ENCODE data around the gene DLGAP4.

DNA sequence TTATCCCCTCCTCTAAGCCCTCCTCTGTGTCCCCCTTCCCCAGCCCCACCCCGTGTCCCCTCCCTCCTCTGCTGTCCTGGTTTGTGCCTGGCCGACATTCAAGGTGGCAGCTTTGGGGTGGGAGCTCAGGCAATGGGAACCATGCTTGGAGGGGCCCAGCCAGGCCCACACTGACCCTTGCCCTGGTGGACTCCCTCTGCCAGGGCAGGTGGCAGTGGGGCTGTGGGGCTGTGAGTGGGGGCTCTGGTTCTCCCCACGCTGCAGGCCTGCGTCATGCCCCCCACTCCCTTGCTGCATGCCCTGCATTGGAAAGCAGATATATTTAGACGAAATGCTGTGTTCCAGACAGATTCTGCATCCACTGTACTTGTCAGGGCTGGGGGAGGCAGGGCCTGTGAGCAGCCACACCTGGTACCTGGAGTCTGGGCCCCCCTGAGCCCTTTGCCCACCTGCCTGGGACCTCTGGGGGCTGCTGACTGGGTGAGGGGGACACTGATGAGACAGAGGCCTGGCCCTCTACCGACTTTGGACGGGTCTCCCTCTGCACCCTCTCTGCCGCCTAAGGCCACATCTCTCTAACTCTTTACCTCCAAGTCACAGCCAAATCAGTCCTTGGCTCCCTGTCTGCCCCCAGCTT lies 14.2 kb downstream of the DLGAP4 start:
- TF ChIP-seq, protein P1, sequence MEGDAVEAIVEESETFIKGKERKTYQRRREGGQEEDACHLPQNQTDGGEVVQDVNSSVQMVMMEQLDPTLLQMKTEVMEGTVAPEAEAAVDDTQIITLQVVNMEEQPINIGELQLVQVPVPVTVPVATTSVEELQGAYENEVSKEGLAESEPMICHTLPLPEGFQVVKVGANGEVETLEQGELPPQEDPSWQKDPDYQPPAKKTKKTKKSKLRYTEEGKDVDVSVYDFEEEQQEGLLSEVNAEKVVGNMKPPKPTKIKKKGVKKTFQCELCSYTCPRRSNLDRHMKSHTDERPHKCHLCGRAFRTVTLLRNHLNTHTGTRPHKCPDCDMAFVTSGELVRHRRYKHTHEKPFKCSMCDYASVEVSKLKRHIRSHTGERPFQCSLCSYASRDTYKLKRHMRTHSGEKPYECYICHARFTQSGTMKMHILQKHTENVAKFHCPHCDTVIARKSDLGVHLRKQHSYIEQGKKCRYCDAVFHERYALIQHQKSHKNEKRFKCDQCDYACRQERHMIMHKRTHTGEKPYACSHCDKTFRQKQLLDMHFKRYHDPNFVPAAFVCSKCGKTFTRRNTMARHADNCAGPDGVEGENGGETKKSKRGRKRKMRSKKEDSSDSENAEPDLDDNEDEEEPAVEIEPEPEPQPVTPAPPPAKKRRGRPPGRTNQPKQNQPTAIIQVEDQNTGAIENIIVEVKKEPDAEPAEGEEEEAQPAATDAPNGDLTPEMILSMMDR (IDR thresholded peaks at IDR 0.05 in 2 of 3, conservative IDR thresholded peaks at IDR 0.05 in 1 of 3; ENCODE audit: control insufficient read depth in 2 of 3, extremely low read depth in 1 of 3, insufficient read depth in 1 of 3, low read depth in 3 of 3, low read length in 3 of 3), result no peak
- TF ChIP-seq, protein P2, sequence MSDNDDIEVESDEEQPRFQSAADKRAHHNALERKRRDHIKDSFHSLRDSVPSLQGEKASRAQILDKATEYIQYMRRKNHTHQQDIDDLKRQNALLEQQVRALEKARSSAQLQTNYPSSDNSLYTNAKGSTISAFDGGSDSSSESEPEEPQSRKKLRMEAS (IDR thresholded peaks at IDR 0.05; ENCODE audit: low read depth, low read length), result no peak
- TF ChIP-seq POLR2A (IDR thresholded peaks at IDR 0.05; ENCODE audit: low read depth, low read length) (no peak), SIX5 (IDR thresholded peaks at IDR 0.05; ENCODE audit: low read depth, low read length, severe bottlenecking) (no peak), ETV6 (conservative IDR thresholded peaks at IDR 0.05 in 1 of 2, IDR thresholded peaks at IDR 0.05 in 1 of 2; ENCODE audit: borderline replicate concordance in 1 of 2, low read depth in 1 of 2) (no peak), NFIC (IDR thresholded peaks at IDR 0.05; ENCODE audit: low read depth, low read length) (no peak)

Data from GM12878 (cell line).